Heart left ventricle (tissue), 16 donors: ENCODE data around the gene DNAJB12. TPM values are rescaled to one million over a fixed set of nuclear protein-coding genes. Genes with fewer than 3 reads are reported as not detected.
"Not testable (repeated sequence)": the region's sequence is repeated elsewhere in the genome, so short reads cannot be mapped to it uniquely, and the experiment has no call there.

Experiments used
- ATAC-seq, 4 donors: fragments of 200-7000 bp; cut with Tn5 transposase; one replicate each; pipeline ENCODE4 v1.9.1; 2020 to 2022; ENCODE audit warnings: moderate library complexity in 4 of 4, mild to moderate bottlenecking in 3 of 4, moderate number of reproducible peaks in 1 of 4
- DNase-seq, 5 donors: peaks; one replicate each; pipeline ENCODE4 v3.0.0-alpha.2; 2020
- H3K27ac ChIP-seq, 12 donors: fragments of 200-600 bp; sonication (generic) in 4 of 12; one replicate each; pipeline versions ENCODE4 v1.5.0 to v1.8.0; 2016 to 2022; ENCODE audit warnings: mild to moderate bottlenecking in 2 of 12
- H3K27me3 ChIP-seq, 9 donors: fragments of 200-600 bp; sonication (generic) in 2 of 9; one replicate each; pipeline versions ENCODE4 v1.5.1 to v1.8.0; 2016 to 2022; ENCODE audit warnings: mild to moderate bottlenecking in 3 of 9
- H3K36me3 ChIP-seq, 9 donors: fragments of 200-600 bp; sonication (generic) in 2 of 9; one replicate each; pipeline versions ENCODE4 v1.5.0 to v1.8.0; 2018 to 2022; ENCODE audit warnings: mild to moderate bottlenecking in 2 of 9
- H3K4me1 ChIP-seq, 12 donors: fragments of 200-600 bp; sonication (generic) in 4 of 12; one replicate each; pipeline versions ENCODE4 v1.5.0 to v1.8.0; 2016 to 2022; ENCODE audit warnings: mild to moderate bottlenecking in 3 of 12
- H3K4me3 ChIP-seq, 12 donors: fragments of 200-600 bp; sonication (generic) in 4 of 12; one replicate each; pipeline versions ENCODE4 v1.5.0 to v1.8.0; 2017 to 2022; ENCODE audit warnings: mild to moderate bottlenecking in 9 of 12, moderate library complexity in 4 of 12
- H3K9me3 ChIP-seq, 12 donors: fragments of 200-600 bp; sonication (generic) in 4 of 12; one replicate each; pipeline versions ENCODE4 v1.5.0 to v1.8.0; 2016 to 2022; ENCODE audit warnings: mild to moderate bottlenecking in 1 of 12
- POLR2A ChIP-seq, 2 donors: fragments of 450-650 bp; IDR thresholded peaks; one replicate each; pipeline ENCODE4 v1.6.1; 2017; ENCODE audit warnings: antibody characterized with exemption in 2 of 2, mild to moderate bottlenecking in 2 of 2, moderate library complexity in 2 of 2
- WGBS, 4 donors: extraction: QIAGEN DNeasy Blood & Tissue Kit in 2 of 4; methylation state at CpG; one replicate each; pipeline versions ENCODE4 v1.1.5 to v1.1.7; 2013 to 2018; 5-methylcytosine and 5-hydroxymethylcytosine counted together
- intact Hi-C, 10 donors: fragments of 100-400 bp; cut with DNase I; formaldehyde crosslinking; loops; one replicate each; pipeline versions ENCODE4 v1.11.1 to v1.14.2; 2022
- polyA plus RNA-seq, 2 donors: library from polyadenylated mRNA; stranded (reverse); fragments of 200-250 nt; gene quantifications; one replicate each; pipeline ENCODE4 v1.2.3, GENCODE V29; 2013
- total RNA-seq, 9 donors: library from RNA; depleted of rRNA in 2 of 9; stranded (reverse); fragments of >200 nt in 2 of 9; fragmentation: NEBNext Ultra II Directional in 3 of 9; extraction: Animal tissue kit (Norgen Biotek cat#: 25700) in 3 of 9; gene quantifications; one replicate each; pipeline versions ENCODE4 v1.1.0 to v1.2.4, GENCODE V29; 2016 to 2023
- TF ChIP-seq, protein P1 (sequence below), 12 donors: fragments of 200-600 bp; sonication (generic) in 4 of 12; IDR thresholded peaks; one replicate each; pipeline versions ENCODE4 v1.5.0 to v1.8.0; 2018 to 2022; ENCODE audit warnings: antibody characterized with exemption in 12 of 12, mild to moderate bottlenecking in 5 of 12
- donor health status: ischemic (EF 13 %, LVEDD 7.1; RV severe dilation, severe dysfunction).
- donor health status: healthy with polysubstance abuse.
- donor health status: DM: no; HTN: yes; CAD: no.
- donor health status: DM: no; HTN: no; CAD: no.
- donor health status: ischemic (EF 25% LVEDD 6.9; RV normal size, moderate dysfunction).
- donor health status: ischemic (EF 25% LVEDD 5.7; RV mildly dilated, moderate dysfunction).
- donor health status: healthy.
- donor health status: DM: yes; HTN: yes; CAD: no.
- donor health status: ischemic (EF 35%, LVEDD 5.7; RV mildly dilated, moderate dysfunction).
- donor health status: nonischemic (EF 11% LVEDD 7.7; RV severe dilation, severe dysfunction).
- donor health status: DM: yes; HTN: yes; CAD: no.
- donor health status: PGD.
- donor health status: ischemic (EF 29% LVEDD 5.4; RV normal size, mild dysfunction).
- donor health status: nonischemic (EF 23%, LVEDD 6.1; RV moderate dilation, normal function).

DNAJB12 gene
- total and polyA plus RNA-seq, 11 donors = 21.1 to 42.5 (median 29.1) TPM

DNA sequence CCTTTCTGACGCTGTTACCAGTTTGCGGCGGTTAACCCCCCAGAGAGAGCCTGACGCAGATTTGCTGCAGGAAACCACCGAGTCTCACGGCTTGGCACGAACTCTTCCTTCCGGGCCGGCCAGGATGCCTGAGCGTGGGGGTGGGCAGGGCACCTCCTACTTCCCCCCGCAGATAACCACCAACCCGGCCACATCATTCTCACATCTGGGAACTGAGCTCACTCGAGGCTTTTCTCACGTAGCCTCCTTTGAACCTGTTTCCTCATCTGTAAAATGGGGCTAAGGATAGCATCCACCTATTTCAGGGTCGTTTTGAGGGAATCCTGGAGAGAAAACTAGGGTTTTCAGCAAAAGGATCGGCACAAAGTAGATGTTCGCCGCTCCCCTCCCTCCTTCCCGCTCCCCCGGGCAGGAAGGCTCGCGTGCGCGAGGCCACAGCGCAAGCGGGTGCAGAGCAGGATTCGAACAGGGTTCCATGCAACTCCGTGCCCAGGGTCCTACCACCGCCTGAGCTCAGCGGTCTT lies 57.4 kb downstream of the DNAJB12 start:
- WGBS, 4 donors = 5 to 10% (median 8%) methylated on average over 27 to 30 of the region's 30 CpGs
- H3K27me3 ChIP-seq = no peaks in the 10 kb centered on the region
- peak overlapping the region; percentile 79 to 99 (median 93) for H3K27ac ChIP-seq
- peaks cover 0 to 37% (median 11%) of the 10 kb centered on the region in 12 donors for H3K4me1 ChIP-seq
- ATAC-seq (peak; percentile 38 to 80 (median 76)), DNase-seq (peak; percentile 86 to 93 (median 90))
- TF ChIP-seq POLR2A (IDR thresholded peaks at IDR 0.05) = peak in 1 of 2 donors; percentile 12
- TF ChIP-seq, protein P1, sequence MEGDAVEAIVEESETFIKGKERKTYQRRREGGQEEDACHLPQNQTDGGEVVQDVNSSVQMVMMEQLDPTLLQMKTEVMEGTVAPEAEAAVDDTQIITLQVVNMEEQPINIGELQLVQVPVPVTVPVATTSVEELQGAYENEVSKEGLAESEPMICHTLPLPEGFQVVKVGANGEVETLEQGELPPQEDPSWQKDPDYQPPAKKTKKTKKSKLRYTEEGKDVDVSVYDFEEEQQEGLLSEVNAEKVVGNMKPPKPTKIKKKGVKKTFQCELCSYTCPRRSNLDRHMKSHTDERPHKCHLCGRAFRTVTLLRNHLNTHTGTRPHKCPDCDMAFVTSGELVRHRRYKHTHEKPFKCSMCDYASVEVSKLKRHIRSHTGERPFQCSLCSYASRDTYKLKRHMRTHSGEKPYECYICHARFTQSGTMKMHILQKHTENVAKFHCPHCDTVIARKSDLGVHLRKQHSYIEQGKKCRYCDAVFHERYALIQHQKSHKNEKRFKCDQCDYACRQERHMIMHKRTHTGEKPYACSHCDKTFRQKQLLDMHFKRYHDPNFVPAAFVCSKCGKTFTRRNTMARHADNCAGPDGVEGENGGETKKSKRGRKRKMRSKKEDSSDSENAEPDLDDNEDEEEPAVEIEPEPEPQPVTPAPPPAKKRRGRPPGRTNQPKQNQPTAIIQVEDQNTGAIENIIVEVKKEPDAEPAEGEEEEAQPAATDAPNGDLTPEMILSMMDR (IDR thresholded peaks at IDR 0.05) = no peak
- no peaks in the 10 kb centered on the region for H3K36me3 ChIP-seq
- H3K4me3 ChIP-seq = peak overlapping the region; percentile 42 to 92 (median 70)
- no peaks in the 10 kb centered on the region for H3K9me3 ChIP-seq
- intact Hi-C loops = loop anchor here in 1 of 10 donors (2.0 kb wide), 1 partner anchor 21 kb away; no protein-coding TSS in a partner anchor

DNA sequence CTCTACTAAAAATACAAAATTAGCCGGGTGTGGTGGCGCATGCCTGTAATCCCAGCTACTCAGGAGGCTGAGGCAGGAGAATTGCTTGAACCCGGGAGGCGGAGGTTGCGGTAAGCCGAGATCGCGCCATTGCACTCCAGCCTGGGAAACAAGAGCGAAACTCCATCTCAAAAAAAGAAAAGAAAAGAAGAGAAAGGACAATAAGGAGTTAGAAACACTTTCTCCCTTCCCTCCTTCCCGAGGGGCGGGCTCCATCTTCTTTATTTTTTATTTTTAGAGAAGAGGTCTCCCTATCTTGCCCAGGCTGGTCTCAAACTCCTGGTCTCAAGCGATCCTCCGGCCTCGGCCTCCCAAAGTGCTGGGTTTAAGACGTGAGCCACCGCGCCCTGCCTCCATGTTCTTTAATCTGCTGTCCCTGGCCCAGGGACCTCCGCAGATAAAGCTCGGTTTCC lies 57.9 kb downstream of the DNAJB12 start:
- peaks cover 0 to 37% (median 11%) of the 10 kb centered on the region in 12 donors for H3K4me1 ChIP-seq
- H3K27me3 ChIP-seq, H3K9me3 ChIP-seq, H3K36me3 ChIP-seq, ATAC-seq: not testable (repeated sequence)
- intact Hi-C loops = loop anchor here in 1 of 10 donors (2.0 kb wide), 1 partner anchor 20 kb away; no protein-coding TSS in a partner anchor
- DNase-seq = peak in 1 of 5 donors; percentile 3
- peak overlapping the region; percentile 79 to 99 (median 93) for H3K27ac ChIP-seq
- 70 to 81% (median 73%) methylated on average over 19 of the region's 19 CpGs for WGBS, 4 donors
- peak overlapping the region in 11 of 12 donors; percentile 42 to 92 (median 72) for H3K4me3 ChIP-seq

DNA sequence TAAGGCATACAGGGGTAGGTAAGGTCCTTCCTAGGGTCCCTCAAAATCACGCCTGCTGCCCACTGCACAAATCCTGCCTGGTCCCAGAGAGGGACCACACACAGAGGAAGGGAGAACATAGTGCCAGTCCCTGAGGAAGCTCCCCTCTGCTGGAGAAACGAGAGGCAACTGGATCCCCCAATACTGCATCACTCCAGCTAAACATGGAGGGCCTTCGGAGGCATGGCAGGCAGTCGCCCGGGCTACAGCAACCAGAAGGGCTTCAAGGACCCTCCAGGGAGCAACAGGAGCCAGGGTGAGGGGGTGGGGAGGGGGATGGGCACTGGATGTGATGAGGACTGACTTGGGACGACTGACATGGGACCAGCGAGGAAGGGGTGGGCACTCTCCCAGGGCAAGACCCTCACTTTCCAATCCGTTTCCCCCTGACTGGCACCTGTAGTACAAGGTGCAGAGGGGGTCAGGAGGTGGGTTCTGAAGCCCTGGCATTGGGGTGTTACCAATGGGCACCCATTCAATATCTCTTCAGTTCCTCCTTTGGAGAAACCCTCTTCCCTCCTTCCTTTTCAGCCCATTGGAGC lies 59.3 kb downstream of the DNAJB12 start:
- no peak for TF ChIP-seq POLR2A (IDR thresholded peaks at IDR 0.05)
- TF ChIP-seq, protein P1 (IDR thresholded peaks at IDR 0.05) = no peak
- WGBS, 4 donors = 72 to 87% (median 85%) methylated on average over 5 to 8 of the region's 8 CpGs
- DNase-seq = peak in 1 of 5 donors; percentile 47

DNA sequence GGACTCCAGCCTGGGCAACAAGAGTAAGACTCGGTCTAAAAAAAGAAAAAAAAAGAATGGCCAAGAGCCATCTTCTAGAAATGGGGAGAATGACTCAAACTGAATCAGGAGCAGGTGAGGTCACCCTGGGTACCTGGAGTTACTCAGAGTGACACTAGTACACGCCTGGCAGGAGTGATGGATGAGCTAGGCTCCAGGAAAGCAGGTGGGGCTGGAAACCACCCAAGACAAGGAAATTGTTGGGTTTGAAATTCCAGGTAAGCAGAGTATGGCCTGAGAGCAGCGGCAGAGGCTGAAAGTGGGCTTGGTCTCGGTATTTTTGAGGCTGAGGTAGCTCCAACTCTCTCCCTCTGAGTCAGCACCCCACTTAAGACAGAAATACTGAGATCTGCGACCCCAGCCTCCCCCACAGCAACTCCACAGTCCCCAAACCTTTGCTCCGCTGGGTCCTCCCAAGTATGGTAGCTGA lies 62.5 kb downstream of the DNAJB12 start:
- no peak overlapping the region for H3K27ac ChIP-seq

More for the DNA sequence above, 59.3 kb downstream of the DNAJB12 start:
- Histone ChIP-seq H3K27me3 (no peaks in the 10 kb centered on the region), H3K4me3 (no peak overlapping the region), H3K4me1 (peaks cover 0 to 37% (median 11%) of the 10 kb centered on the region in 12 donors), H3K27ac (peak overlapping the region in 1 of 12 donors; percentile 99), H3K9me3 (no peaks in the 10 kb centered on the region), H3K36me3 (no peaks in the 10 kb centered on the region)
- intact Hi-C loops = no loop called here
- ATAC-seq = no peak

More for the DNA sequence above, 62.5 kb downstream of the DNAJB12 start:
- ATAC-seq = no peak
- no peak for TF ChIP-seq POLR2A (IDR thresholded peaks at IDR 0.05)
- TF ChIP-seq, protein P1 (IDR thresholded peaks at IDR 0.05) = no peak
- H3K9me3 ChIP-seq = no peaks in the 10 kb centered on the region
- no peaks in the 10 kb centered on the region for H3K27me3 ChIP-seq
- 71 to 86% (median 83%) methylated on average over 6 of the region's 6 CpGs for WGBS, 4 donors
- intact Hi-C loops = no loop called here
- no peaks in the 10 kb centered on the region for H3K36me3 ChIP-seq
- peaks cover 0 to 23% (median 5%) of the 10 kb centered on the region in 12 donors for H3K4me1 ChIP-seq
- no peak overlapping the region for H3K4me3 ChIP-seq
- peak in 1 of 5 donors; percentile 25 for DNase-seq
